IPS DF 6.9 (cell line): ENCODE measurements around the gene HSF2.

Source experiments
- DNase-seq: peaks from one replicate; pipeline ENCODE4 v3.0.0-alpha.2; 2013; ENCODE audit warnings: low read depth, low spot score
- H3K27ac ChIP-seq: one replicate; pipeline ENCODE4 v1.5.1; 2013; ENCODE audit warnings: low read length, control low read depth
- H3K27me3 ChIP-seq: 2 replicates; pipeline ENCODE4 v1.6.1; 2013; ENCODE audit warnings: mild to moderate bottlenecking, low read length; ENCODE audit not compliant: control insufficient read depth, insufficient read depth
- H3K36me3 ChIP-seq: 2 replicates; pipeline ENCODE4 v1.6.1; 2013; ENCODE audit warnings: low read length; ENCODE audit not compliant: control insufficient read depth, insufficient read depth
- H3K4me1 ChIP-seq: 2 replicates; pipeline ENCODE4 v1.6.1; 2013; ENCODE audit warnings: low read length; ENCODE audit not compliant: control insufficient read depth, insufficient read depth
- H3K4me3 ChIP-seq: 2 replicates; pipeline ENCODE4 v1.5.1; 2013; ENCODE audit warnings: mild to moderate bottlenecking, low read length
- H3K9me3 ChIP-seq: 2 replicates; pipeline ENCODE4 v1.6.1; 2013; ENCODE audit warnings: low read length, inconsistent platforms; ENCODE audit not compliant: control insufficient read depth, insufficient read depth
- WGBS: extraction: QIAGEN DNeasy Blood & Tissue Kit; methylation state at CpG from one replicate; pipeline ENCODE4 v1.1.7; 2013; ENCODE audit warnings: mixed read lengths, missing lambda C conversion rate; ENCODE audit not compliant: insufficient read length, insufficient coverage; 5-methylcytosine and 5-hydroxymethylcytosine counted together

Gene HSF2, protein sequence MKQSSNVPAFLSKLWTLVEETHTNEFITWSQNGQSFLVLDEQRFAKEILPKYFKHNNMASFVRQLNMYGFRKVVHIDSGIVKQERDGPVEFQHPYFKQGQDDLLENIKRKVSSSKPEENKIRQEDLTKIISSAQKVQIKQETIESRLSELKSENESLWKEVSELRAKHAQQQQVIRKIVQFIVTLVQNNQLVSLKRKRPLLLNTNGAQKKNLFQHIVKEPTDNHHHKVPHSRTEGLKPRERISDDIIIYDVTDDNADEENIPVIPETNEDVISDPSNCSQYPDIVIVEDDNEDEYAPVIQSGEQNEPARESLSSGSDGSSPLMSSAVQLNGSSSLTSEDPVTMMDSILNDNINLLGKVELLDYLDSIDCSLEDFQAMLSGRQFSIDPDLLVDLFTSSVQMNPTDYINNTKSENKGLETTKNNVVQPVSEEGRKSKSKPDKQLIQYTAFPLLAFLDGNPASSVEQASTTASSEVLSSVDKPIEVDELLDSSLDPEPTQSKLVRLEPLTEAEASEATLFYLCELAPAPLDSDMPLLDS

DNA sequence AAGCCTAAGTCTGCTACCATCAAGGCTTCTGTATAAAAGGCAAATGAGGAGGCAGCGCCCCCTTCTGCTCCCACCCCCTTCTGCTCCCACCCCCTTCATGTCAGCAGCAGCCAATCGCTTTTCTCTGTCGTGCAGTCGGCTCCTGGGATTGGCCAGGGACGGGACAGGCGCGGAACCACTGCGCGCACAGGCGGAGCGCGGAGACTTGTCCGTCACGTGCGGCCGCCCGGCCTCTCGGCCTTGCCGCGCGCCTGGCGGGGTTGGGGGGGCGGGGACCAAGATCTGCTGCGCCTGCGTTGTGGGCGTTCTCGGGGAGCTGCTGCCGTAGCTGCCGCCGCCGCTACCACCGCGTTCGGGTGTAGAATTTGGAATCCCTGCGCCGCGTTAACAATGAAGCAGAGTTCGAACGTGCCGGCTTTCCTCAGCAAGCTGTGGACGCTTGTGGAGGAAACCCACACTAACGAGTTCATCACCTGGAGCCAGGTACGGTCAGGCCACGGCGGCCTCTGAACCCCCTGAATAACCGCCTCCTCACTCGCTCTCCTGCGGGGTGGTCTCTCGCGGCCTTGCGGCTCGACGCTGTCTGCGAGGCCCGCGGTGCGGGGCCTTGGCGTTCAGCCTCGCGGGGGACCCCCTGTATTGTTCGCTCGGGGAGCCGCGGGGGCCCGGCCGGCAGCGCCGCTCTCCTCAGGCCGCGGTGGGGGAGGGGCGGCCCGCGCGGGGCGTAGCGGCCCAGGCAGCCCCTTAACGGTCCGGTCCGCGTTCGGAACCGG, at the start of gene HSF2:
TSS of gene HSF2 (plus strand) at position 305 of the 773 bp plus-strand sequence. CDS start at position 391, 86 bp downstream.
- Histone ChIP-seq H3K27me3 (peaks cover 14% of the 10 kb centered on the region), H3K4me1 (peaks cover 2% of the 10 kb centered on the region; the same call in 1 of the 2 replicates), H3K4me3 (peak within 1 kb of the TSS; percentile 96), H3K36me3 (no peaks in the 10 kb centered on the region), H3K27ac (no peak within 1 kb of the TSS), H3K9me3 (no peaks in the 10 kb centered on the region)
- peak; percentile 84 for DNase-seq
- WGBS, result no CpG with 5 or more reads among the region's 82 CpGs

DNA sequence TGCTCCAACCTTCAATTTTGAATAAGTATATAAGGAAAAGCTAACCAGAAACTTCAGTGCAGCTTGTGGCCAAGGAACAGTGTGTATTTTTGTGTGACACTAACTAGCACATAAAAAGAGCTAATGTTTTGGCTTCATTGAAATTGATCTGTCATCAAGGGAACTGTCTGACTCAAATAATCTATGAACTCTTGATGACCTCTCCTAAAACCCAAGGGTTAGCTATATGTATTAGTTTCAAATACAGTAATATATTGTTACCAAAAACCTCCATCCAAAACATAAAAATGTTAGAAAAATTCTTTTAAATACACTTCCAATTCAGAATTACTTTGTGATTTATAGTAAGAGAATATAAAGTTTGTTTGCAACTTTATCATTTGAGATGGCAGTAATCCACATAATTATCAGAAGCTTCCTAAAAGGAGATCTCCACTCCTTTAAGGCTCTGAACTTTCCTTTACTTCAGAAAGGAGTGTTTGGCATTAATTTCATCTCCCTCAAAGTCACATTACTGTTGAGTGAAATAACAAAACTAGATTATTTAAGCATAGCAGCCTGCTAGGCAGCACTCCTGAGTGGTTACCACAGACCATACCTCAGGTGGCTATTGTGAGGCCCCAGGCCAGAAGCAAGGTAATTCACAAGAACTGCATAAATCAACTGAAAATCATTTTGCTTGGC, 46.3 kb upstream of the HSF2 start:
- no peak overlapping the region for H3K27ac ChIP-seq
- H3K27me3 ChIP-seq, result no peaks in the 10 kb centered on the region
- no peaks in the 10 kb centered on the region for H3K9me3 ChIP-seq
- no peaks in the 10 kb centered on the region for H3K4me1 ChIP-seq
- no peaks in the 10 kb centered on the region for H3K36me3 ChIP-seq
- no peak overlapping the region for H3K4me3 ChIP-seq
- DNase-seq, result no peak

DNA sequence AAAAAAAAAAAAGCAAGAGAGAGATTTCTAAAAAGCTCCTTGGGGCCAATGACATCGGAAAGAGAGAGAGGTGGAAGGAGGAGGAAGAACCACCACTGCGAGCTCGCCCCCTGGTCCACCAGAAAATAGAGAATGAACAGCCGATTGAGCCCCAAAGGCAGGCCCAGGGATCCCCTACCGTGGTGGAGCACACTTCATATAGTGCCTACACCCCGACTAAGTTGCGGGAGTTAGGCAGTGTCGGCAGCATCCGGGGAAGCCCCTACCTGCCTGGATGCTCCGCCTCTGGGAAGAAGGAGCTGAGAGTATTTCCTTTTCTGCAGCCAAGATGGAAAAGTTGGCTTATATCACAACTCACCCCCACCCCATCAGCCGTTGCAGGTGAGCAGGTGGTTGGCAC, 38.6 kb upstream of the HSF2 start:
- no peak for DNase-seq
- no CpG with 5 or more reads among the region's 11 CpGs for WGBS
- H3K36me3 ChIP-seq, result no peaks in the 10 kb centered on the region
- H3K27me3 ChIP-seq, result no peaks in the 10 kb centered on the region
- H3K27ac ChIP-seq, result no peak overlapping the region
- no peaks in the 10 kb centered on the region for H3K4me1 ChIP-seq
- no peak overlapping the region for H3K4me3 ChIP-seq
- H3K9me3 ChIP-seq, result no peaks in the 10 kb centered on the region

DNA sequence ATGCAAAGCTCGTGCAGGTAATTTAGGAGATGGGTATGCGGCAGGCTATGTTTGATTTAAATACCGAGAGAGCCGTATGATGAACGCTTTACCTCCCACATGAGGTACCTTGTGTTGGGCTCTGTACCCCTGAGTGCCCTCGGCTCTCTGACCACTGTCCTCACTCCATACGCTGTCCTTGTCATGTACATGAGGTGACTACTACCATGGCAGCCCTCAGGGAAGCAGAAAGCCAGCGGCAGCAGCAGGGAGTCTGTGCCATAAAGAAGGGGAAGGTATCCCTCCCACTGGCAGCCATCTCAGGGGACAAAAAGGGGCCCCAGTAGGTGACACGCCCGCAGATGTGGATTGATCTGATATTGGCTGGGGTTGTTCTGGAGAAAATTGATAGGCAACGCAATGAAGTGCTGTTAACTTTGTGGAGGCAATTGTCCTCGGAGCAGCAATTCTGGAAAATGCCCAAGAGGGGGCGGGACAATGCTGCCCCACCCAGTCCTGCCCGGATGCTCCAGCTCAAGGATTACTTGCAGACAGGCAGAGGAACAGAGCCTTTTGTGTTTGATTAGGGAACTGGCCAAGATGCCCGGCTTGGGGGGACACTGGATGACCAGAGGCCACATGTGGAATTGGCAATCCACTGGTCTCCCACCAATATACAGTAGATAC, 38.0 kb upstream of the HSF2 start:
- no peaks in the 10 kb centered on the region for H3K9me3 ChIP-seq
- H3K36me3 ChIP-seq, result no peaks in the 10 kb centered on the region
- H3K27ac ChIP-seq, result no peak overlapping the region
- H3K27me3 ChIP-seq, result no peaks in the 10 kb centered on the region
- no peaks in the 10 kb centered on the region for H3K4me1 ChIP-seq
- no peak for DNase-seq
- WGBS, result no CpG with 5 or more reads among the region's 15 CpGs
- H3K4me3 ChIP-seq, result no peak overlapping the region

DNA sequence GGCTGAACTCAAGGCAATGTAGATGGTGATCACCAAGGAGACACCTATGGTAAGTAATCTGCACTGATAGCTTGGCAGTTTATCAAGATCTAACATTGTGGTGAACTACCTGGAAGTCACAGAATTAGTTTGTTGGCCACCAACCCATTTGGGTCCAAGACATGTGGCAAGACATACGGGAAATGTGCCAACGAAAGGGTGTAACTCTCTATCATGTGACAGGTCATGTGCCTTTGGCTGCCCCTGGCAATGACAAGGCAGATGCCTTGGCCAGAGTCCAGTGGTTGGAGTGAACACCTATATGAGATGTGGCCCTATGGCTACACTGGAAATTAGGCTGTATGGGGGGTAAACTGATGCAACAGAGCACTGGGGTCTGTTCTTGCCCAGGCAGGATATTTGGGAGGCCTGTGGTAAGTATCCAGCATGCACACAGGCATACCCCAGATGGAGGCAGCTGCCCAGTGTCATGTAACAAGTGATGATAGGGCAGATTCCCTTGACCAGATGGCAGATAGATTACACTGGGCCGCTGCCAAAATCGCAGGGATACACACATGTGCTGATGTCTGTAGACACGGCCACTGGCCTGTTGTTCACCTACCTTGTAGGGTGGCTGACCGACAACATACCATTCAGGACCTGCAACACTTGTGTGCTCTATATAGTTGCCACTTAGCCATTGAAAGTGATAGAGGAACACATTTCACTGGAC, 35.5 kb upstream of the HSF2 start:
- no peak overlapping the region for H3K4me3 ChIP-seq

DNA sequence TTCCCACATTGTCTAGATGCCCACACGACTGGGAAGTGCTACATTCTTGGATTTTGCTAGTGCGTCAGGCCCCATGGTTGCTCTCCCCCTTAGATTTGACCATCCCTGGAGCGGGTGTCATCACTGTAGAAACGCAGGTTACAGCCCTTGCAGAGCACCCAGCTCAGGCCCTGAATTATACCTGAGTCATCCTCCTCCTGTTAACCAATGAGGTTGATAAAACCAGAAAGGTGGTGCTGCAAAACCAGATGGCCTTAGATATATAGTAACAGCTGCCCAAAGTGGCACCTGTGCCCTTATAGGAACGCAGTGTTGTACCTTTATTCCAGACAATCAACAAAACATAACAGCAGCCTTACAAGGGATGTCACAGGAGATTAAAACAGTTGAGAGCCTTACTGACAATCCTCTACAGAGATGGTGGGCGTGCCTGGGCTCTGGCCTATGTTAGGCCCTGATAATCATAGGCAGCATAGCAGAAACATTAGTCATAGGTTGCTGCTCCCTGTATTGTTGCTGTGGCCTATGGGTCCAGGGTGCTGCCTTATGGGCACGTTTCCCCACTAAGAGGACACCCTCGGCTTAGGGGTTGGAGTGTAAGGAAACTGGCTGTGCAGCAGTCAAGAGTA, 33.6 kb upstream of the HSF2 start:
- no peaks in the 10 kb centered on the region for H3K36me3 ChIP-seq
- H3K27me3 ChIP-seq, result no peaks in the 10 kb centered on the region
- no peak overlapping the region for H3K27ac ChIP-seq
- no peak overlapping the region for H3K4me3 ChIP-seq
- H3K4me1 ChIP-seq, result no peaks in the 10 kb centered on the region
- H3K9me3 ChIP-seq, result no peaks in the 10 kb centered on the region
- WGBS, result no CpG with 5 or more reads among the region's 8 CpGs
- DNase-seq, result no peak

More for the DNA sequence above, 35.5 kb upstream of the HSF2 start:
- no peaks in the 10 kb centered on the region for H3K36me3 ChIP-seq
- H3K27ac ChIP-seq, result no peak overlapping the region
- no peaks in the 10 kb centered on the region for H3K27me3 ChIP-seq
- H3K9me3 ChIP-seq, result no peaks in the 10 kb centered on the region
- WGBS, result no CpG with 5 or more reads among the region's 6 CpGs
- no peaks in the 10 kb centered on the region for H3K4me1 ChIP-seq
- DNase-seq, result no peak

DNA sequence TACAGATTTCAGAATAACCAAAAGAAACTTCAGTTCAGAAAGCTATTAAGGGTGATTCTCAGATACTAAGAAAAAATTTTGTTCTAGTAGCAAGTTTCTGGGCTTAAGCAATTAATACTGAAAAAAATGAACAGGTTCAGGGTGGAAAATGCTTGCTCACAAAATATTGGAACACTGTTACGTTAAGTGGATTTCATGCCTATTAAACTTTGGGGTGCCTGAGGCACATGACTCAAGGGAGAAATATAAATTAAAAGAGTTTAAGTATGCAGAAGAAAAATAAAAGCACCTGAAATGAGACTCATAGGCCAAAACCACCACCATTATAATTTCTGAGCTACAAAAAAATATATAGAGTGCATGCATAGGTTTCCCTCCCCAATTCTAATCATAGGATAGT, 32.3 kb upstream of the HSF2 start:
- Histone ChIP-seq H3K4me1 (no peaks in the 10 kb centered on the region), H3K4me3 (no peak overlapping the region), H3K36me3 (no peaks in the 10 kb centered on the region), H3K27me3 (no peaks in the 10 kb centered on the region), H3K9me3 (no peaks in the 10 kb centered on the region), H3K27ac (no peak overlapping the region)
- DNase-seq, result no peak
- WGBS, result no CpG with 5 or more reads among the region's 1 CpG

DNA sequence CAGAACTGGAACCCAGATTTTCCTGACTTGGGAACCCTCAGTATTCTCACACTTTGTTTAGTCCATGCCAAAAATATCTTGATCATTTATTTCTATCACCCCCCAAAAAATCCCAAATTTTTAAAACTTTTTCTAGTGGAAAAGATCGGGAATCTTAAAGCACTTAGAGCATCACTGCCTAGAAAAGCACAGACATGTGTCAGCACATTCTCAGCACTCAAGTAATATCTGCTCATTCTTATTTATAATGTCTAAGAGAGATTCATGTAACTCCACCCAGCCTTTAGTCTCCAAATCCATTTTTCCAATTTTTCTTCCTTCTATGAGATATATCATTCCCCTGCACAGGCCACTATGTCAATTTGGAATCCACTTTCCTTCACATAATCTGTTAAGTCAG, 29.9 kb upstream of the HSF2 start:
- no peak for DNase-seq
- no peak overlapping the region for H3K27ac ChIP-seq
- H3K4me1 ChIP-seq, result no peaks in the 10 kb centered on the region
- H3K4me3 ChIP-seq, result no peak overlapping the region
- no peaks in the 10 kb centered on the region for H3K27me3 ChIP-seq
- WGBS, result no CpG with 5 or more reads among the region's 1 CpG
- no peaks in the 10 kb centered on the region for H3K36me3 ChIP-seq
- no peaks in the 10 kb centered on the region for H3K9me3 ChIP-seq

DNA sequence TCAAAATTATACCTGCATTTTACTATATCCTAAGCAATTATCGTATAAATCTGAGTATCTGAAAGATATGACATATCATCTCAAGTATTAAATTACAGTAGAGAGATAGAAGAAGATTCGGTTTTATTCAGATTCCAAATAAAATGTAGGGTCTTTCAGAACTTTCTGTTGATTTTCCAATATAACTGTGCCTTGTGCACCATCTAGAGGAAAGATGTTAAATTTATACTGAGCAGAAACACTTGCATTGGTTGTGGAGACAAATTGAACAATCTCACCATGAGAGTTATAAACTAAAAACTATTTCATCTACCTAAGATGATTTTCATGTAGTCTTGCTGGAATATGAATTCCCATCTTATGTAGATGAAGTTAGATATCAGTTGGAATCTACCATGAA, 26.8 kb upstream of the HSF2 start:
- WGBS, result no CpG with 5 or more reads among the region's 2 CpGs
- Histone ChIP-seq H3K36me3 (no peaks in the 10 kb centered on the region), H3K27me3 (no peaks in the 10 kb centered on the region), H3K9me3 (no peaks in the 10 kb centered on the region), H3K4me3 (no peak overlapping the region), H3K27ac (no peak overlapping the region), H3K4me1 (no peaks in the 10 kb centered on the region)
- DNase-seq, result no peak
